Chondrocyte (in vitro differentiated cells): ENCODE measurements around the gene STIM1. TPM values are rescaled to one million over a fixed set of nuclear protein-coding genes. Genes with fewer than 3 reads are reported as not detected.

Experiments used
- DNase-seq: peaks from one replicate; pipeline ENCODE4 v3.0.0; 2021; ENCODE audit warnings: mixed read lengths, low spot score
- H3K27ac Mint-ChIP-seq: one replicate; pipeline ENCODE4 v1.8.0; 2021; ENCODE audit warnings: mild to moderate bottlenecking, moderate library complexity, mixed read lengths; ENCODE audit not compliant: unreplicated experiment
- H3K27me3 Mint-ChIP-seq: 2 replicates; pipeline ENCODE4 v1.8.0; 2021; ENCODE audit warnings: low read depth, mixed read lengths
- H3K36me3 Mint-ChIP-seq: 2 replicates; pipeline ENCODE4 v1.8.0; 2021; ENCODE audit warnings: low read depth, mixed read lengths
- H3K4me1 Mint-ChIP-seq: 2 replicates; pipeline ENCODE4 v1.8.0; 2021; ENCODE audit warnings: low read depth, mild to moderate bottlenecking, mixed read lengths
- H3K4me3 Mint-ChIP-seq: one replicate; pipeline ENCODE4 v1.8.0; 2021; ENCODE audit warnings: mild to moderate bottlenecking, moderate library complexity, mixed read lengths; ENCODE audit not compliant: unreplicated experiment
- H3K9me3 Mint-ChIP-seq: 2 replicates; pipeline ENCODE4 v1.8.0; 2021; ENCODE audit warnings: low read depth, mixed read lengths
- total RNA-seq: library from RNA; stranded (reverse); gene quantifications from 3 replicates; pipeline ENCODE4 v1.2.1, GENCODE V29; 2021
- TF ChIP-seq, protein P1 (sequence below): fragments of 200-600 bp; sonication (generic); IDR thresholded peaks from 2 replicates; pipeline ENCODE4 v1.5.0; 2021; ENCODE audit warnings: antibody characterized with exemption, mild to moderate bottlenecking, moderate library complexity

STIM1 gene
- total RNA-seq, 1 donor from 2014 or later = 50.7 TPM

DNA sequence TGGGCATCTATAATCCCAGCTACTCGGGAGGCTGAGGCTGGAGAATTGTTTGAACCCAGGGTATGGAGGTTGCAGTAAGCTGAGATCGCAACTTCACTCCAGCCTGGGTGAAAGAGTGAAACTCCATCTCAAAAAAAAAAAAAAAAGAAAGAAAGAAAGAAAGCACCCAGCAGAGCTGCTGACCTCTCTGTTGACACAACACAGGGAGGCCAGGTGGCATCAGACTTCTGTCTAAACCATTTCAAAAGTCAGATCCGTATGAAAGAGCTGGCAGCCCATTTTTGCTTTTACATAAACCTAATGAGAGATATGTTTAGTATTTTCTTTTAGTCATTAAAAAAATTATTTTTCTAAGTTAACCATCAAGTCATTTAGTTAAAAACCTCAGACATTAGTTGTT is 174.7 kb downstream of the STIM1 start:
- Mint-ChIP-seq H3K4me3 (no peak overlapping the region), H3K36me3 (peaks cover 5% of the 10 kb centered on the region), H3K9me3 (peaks cover 3% of the 10 kb centered on the region), H3K27ac (no peak overlapping the region), H3K4me1 (peaks cover 25% of the 10 kb centered on the region), H3K27me3 (no peaks in the 10 kb centered on the region)
- no peak for DNase-seq
- TF ChIP-seq, protein P1, sequence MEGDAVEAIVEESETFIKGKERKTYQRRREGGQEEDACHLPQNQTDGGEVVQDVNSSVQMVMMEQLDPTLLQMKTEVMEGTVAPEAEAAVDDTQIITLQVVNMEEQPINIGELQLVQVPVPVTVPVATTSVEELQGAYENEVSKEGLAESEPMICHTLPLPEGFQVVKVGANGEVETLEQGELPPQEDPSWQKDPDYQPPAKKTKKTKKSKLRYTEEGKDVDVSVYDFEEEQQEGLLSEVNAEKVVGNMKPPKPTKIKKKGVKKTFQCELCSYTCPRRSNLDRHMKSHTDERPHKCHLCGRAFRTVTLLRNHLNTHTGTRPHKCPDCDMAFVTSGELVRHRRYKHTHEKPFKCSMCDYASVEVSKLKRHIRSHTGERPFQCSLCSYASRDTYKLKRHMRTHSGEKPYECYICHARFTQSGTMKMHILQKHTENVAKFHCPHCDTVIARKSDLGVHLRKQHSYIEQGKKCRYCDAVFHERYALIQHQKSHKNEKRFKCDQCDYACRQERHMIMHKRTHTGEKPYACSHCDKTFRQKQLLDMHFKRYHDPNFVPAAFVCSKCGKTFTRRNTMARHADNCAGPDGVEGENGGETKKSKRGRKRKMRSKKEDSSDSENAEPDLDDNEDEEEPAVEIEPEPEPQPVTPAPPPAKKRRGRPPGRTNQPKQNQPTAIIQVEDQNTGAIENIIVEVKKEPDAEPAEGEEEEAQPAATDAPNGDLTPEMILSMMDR = no peak

DNA sequence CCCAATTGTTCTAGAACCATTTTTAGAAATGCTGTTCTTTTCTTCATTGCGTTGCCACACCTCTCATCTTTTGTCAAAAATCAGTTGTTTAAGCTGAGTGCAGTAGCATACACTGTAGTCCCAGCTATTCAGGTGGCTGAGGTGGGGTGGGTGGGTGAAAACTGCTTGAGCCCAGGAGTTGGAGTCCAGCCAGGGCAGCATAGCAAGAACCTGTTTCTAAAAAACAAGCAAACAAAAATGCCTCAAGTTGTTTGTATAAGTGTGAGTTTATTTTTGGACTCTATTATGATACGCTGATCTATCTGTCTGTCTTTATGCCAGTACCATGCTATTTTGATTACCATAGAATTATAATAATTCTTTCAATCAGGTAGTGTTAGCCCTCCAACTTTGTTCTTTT is 176.6 kb downstream of the STIM1 start:
- DNase-seq = no peak
- peaks cover 6% of the 10 kb centered on the region for H3K4me1 Mint-ChIP-seq
- peaks cover 13% of the 10 kb centered on the region for H3K9me3 Mint-ChIP-seq
- no peaks in the 10 kb centered on the region for H3K27me3 Mint-ChIP-seq
- TF ChIP-seq, protein P1 = no peak
- peaks cover 9% of the 10 kb centered on the region for H3K36me3 Mint-ChIP-seq
- H3K4me3 Mint-ChIP-seq = no peak overlapping the region
- H3K27ac Mint-ChIP-seq = no peak overlapping the region

DNA sequence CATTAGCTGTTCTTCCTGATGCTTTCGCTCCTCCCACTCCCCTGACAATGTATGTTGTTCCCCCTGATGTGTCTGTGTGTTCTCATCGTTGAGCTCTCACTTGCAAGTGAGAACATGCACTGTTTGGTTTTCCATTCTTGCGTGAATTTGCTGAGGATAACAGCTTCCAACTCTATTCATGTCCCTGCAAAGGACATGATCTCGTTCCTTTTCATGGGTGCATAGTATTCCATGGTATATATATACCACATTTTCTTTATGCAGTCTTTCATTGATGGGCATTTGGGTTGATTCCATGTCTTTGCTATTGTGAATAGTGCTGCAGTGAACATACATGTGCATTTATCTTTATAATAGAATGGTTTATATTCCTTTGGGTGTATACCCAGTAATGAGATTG is 180.5 kb downstream of the STIM1 start:
- Mint-ChIP-seq H3K4me3 (no peak overlapping the region), H3K36me3 (peaks cover 9% of the 10 kb centered on the region), H3K27ac (no peak overlapping the region), H3K4me1 (peaks cover 8% of the 10 kb centered on the region), H3K9me3 (peaks cover 19% of the 10 kb centered on the region), H3K27me3 (no peaks in the 10 kb centered on the region)
- TF ChIP-seq, protein P1 = no peak
- no peak for DNase-seq

DNA sequence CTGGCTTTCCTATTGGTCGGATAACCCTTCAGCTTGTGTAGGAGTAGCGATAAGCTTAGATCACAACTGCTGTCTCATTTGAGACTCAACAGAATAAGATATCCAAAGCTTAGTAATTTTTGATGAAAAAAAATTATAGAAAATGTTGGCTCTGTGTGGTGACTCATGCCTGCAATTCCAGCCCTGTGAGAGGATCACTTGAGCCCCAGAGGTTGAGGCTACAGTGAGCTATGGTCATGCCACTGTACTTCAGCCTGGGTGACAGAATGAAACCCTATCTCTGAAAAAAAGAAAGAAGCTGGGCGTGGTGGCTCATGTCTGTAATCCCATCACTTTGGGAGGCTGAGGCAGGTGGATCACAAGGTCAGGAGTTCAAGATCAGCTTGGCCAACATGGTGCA is 183.5 kb downstream of the STIM1 start:
- peaks cover 7% of the 10 kb centered on the region for H3K36me3 Mint-ChIP-seq
- peak overlapping the region; percentile 79 for H3K27ac Mint-ChIP-seq
- H3K27me3 Mint-ChIP-seq = no peaks in the 10 kb centered on the region
- no peak for DNase-seq
- TF ChIP-seq, protein P1 = no peak
- H3K4me3 Mint-ChIP-seq = no peak overlapping the region
- H3K4me1 Mint-ChIP-seq = peaks cover 12% of the 10 kb centered on the region
- peaks cover 16% of the 10 kb centered on the region for H3K9me3 Mint-ChIP-seq

DNA sequence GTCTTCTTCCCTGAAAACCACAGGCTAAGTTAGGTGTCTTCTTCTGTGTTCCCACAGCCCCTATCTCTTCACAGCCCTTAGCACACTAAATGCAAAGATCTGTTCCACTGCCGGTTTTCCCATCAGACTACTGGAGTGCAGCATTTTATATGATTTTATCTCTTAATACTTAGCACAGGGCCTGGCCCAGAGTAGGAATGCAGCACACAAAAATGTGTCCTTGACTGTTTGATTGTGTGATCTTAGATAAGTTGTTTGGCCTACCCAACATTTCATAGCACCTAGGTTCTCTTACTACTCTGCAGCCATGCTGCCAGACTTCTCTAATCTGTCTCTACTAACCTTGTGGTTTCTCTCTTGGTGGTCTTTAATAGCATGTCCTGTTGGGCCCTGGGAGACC is 185.0 kb downstream of the STIM1 start:
- no peaks in the 10 kb centered on the region for H3K27me3 Mint-ChIP-seq
- H3K27ac Mint-ChIP-seq = no peak overlapping the region
- peaks cover 4% of the 10 kb centered on the region for H3K36me3 Mint-ChIP-seq
- H3K9me3 Mint-ChIP-seq = peaks cover 16% of the 10 kb centered on the region
- peaks cover 24% of the 10 kb centered on the region for H3K4me1 Mint-ChIP-seq
- TF ChIP-seq, protein P1 = no peak
- H3K4me3 Mint-ChIP-seq = no peak overlapping the region
- DNase-seq = no peak
